Measurements from ENCODE around the gene C8G.

DNA sequence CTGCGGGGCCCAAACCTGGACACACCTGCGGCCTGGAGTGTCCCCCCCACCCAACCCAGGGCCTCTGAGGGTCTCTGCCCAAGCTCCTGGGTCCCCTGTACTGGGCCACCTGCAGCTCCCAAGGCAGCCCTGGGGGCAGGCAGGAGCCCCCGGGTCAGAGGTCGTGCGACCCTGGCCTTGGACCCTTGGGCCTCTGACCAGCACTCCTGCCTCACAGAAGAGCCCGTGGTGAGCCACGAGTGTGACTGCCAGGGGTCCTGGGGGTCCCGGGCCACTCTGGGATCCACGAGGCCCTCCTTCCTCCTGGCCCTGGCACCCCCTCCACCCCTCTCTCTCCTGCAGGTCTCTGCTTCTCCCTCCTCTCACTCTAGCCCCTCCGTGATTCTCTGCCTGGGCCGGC, 27.3 kb downstream of the C8G start:
- no peak for TF ChIP-seq FOXM1 (IDR thresholded peaks at IDR 0.05; ENCODE audit: borderline replicate concordance)
- no peak for TF ChIP-seq FOXA1 (IDR thresholded peaks at IDR 0.05)
- TF ChIP-seq FOXK2 (IDR thresholded peaks at IDR 0.05) = no peak
- no peak for TF ChIP-seq SUZ12 (IDR thresholded peaks at IDR 0.05)

Data from HEK293T (cell line).